Common myeloid progenitor, CD34-positive (primary cell): ENCODE results near the gene PCDH18.
"Not testable (repeated sequence)": the region's sequence is repeated elsewhere in the genome, so short reads cannot be mapped to it uniquely, and the experiment has no call there.

Experiments
- CTCF ChIA-PET: fragments of 350-600 bp; sonication (Branson Sonifier 250); formaldehyde crosslinking; loops from one replicate; lab custom pipeline; 2021; ENCODE audit warnings: antibody characterized with exemption; lab: Charles Lee
- POLR2A ChIA-PET: fragments of 350-600 bp; sonication (Branson Sonifier 250); formaldehyde crosslinking; loops from one replicate; lab custom pipeline; 2021; ENCODE audit warnings: antibody characterized with exemption; lab: Charles Lee
- DNase-seq, 3 donors: peaks; one replicate each; pipeline versions ENCODE4 v3.0.0 to v3.0.0-alpha.2; 2013
- H3K27ac ChIP-seq, 2 experiments: 1 replicate in 1 of 2; 2 replicates in 1 of 2; pipeline ENCODE4 v1.7.0; 2013; ENCODE audit warnings: inconsistent platforms in 2 of 2, low read length in 2 of 2, mild to moderate bottlenecking in 2 of 2, low read depth in 1 of 2, moderate library complexity in 1 of 2; ENCODE audit not compliant: severe bottlenecking in 2 of 2, insufficient read depth in 1 of 2, poor library complexity in 1 of 2
- H3K27me3 ChIP-seq, 5 experiments: replicated peaks in 2 of 5; 1 replicate in 3 of 5; 2 replicates in 2 of 5; pipeline versions ENCODE4 v1.6.1 to v1.7.0; 2013; ENCODE audit warnings: low read length in 4 of 5, mild to moderate bottlenecking in 2 of 5, moderate library complexity in 2 of 5, inconsistent platforms in 1 of 5; ENCODE audit not compliant: insufficient read depth in 5 of 5, control insufficient read depth in 4 of 5
- H3K36me3 ChIP-seq, 4 experiments: 1 replicate in 2 of 4; 2 replicates in 2 of 4; pipeline versions ENCODE4 v1.6.1 to v1.7.0; 2013; ENCODE audit warnings: low read length in 3 of 4, control low read depth in 1 of 4, mild to moderate bottlenecking in 1 of 4; ENCODE audit not compliant: control insufficient read depth in 4 of 4, insufficient read depth in 4 of 4
- H3K4me1 ChIP-seq, 4 experiments: 1 replicate in 3 of 4; 2 replicates in 1 of 4; pipeline versions ENCODE4 v1.6.1 to v1.7.1; 2013; ENCODE audit warnings: low read length in 3 of 4, mild to moderate bottlenecking in 3 of 4, control low read depth in 1 of 4, inconsistent platforms in 1 of 4, moderate library complexity in 1 of 4; ENCODE audit not compliant: control insufficient read depth in 4 of 4, insufficient read depth in 4 of 4; ENCODE audit errors: control extremely low read depth in 1 of 4
- H3K4me3 ChIP-seq, 7 experiments: 1 replicate in 4 of 7; 2 replicates in 3 of 7; pipeline versions ENCODE4 v1.5.1 to v1.7.0; 2013; ENCODE audit warnings: mild to moderate bottlenecking in 7 of 7, low read length in 6 of 7, moderate library complexity in 6 of 7, inconsistent platforms in 2 of 7, low read depth in 2 of 7, control low read depth in 1 of 7; ENCODE audit not compliant: insufficient read depth in 4 of 7, control insufficient read depth in 1 of 7; ENCODE audit errors: extremely low read depth in 1 of 7
- H3K9me3 ChIP-seq, 5 experiments: 1 replicate in 4 of 5; 2 replicates in 1 of 5; pipeline versions ENCODE4 v1.6.1 to v1.7.1; 2013; ENCODE audit warnings: low read length in 4 of 5, mild to moderate bottlenecking in 2 of 5, inconsistent platforms in 1 of 5, low read depth in 1 of 5, moderate library complexity in 1 of 5; ENCODE audit not compliant: control insufficient read depth in 4 of 5, insufficient read depth in 2 of 5; ENCODE audit errors: control extremely low read depth in 1 of 5
- WGBS: methylation state at CpG from one replicate; pipeline ENCODE4 v1.1.5; 2013; ENCODE audit not compliant: insufficient coverage; 5-methylcytosine and 5-hydroxymethylcytosine counted together

PCDH18 gene

GRCh38 chr4:137496267-137496666 lies 36.0 kb downstream of the PCDH18 start:
- H3K27me3 ChIP-seq, H3K4me1 ChIP-seq, POLR2A ChIA-PET, H3K4me3 ChIP-seq, DNase-seq, H3K27ac ChIP-seq, H3K9me3 ChIP-seq, H3K36me3 ChIP-seq: not testable (repeated sequence)
- CTCF ChIA-PET: interaction anchor here (0.6 kb wide), 1 partner anchor 748 kb away, joined by 3 read pairs; no protein-coding TSS in a partner anchor
- WGBS: no CpG with 5 or more reads among the region's 29 CpGs

GRCh38 chr4:137495578-137495977 lies 36.7 kb downstream of the PCDH18 start:
- H3K4me1 ChIP-seq: no peaks in the 10 kb centered on the region
- H3K27me3 ChIP-seq: no peaks in the 10 kb centered on the region
- no peak for DNase-seq
- ChIA-PET POLR2A (no interaction called here), CTCF (no interaction called here)
- WGBS: 100% methylated on average over 2 of the region's 2 CpGs
- no peaks in the 10 kb centered on the region for H3K9me3 ChIP-seq
- H3K36me3 ChIP-seq: no peaks in the 10 kb centered on the region
- no peak overlapping the region for H3K4me3 ChIP-seq
- no peak overlapping the region for H3K27ac ChIP-seq

DNA sequence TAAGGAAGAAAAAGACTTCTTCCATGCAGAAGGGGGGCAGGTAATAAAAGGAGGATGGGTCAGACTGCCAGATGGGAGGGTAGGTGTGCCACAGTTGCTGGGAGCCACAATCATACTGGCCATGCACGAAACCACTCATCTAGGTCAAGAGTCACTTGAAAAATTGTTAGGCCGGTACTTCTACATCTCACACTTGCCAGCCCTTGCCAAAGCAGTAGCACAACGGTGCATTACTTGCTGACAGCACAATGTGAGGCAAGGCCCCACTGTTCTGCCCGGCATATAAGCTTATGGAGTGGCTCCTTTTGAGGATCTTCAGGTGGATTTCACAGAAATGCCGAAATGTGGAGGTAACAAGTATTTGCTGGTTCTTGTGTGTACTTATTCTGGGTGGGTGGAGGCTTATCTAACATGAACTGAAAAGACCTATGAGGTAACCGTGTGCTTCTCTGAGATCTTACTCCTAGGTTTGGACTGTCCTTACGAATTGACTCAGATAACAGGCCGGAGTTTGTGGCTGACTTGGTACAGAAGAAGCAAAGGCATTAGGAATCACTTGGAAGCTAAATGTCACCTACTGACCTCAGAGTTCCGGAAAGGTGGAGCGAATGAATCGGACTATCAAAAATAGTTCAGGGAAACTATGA lies 48.9 kb downstream of the PCDH18 start:
- H3K27me3 ChIP-seq, H3K36me3 ChIP-seq, DNase-seq, CTCF ChIA-PET, H3K4me1 ChIP-seq, POLR2A ChIA-PET, H3K27ac ChIP-seq, H3K4me3 ChIP-seq, H3K9me3 ChIP-seq: not testable (repeated sequence)
- WGBS: 92% methylated on average over 9 of the region's 11 CpGs

GRCh38 chr4:137479657-137480056 lies 52.6 kb downstream of the PCDH18 start:
- CTCF ChIA-PET, H3K27ac ChIP-seq, H3K27me3 ChIP-seq, POLR2A ChIA-PET, DNase-seq, H3K4me3 ChIP-seq, H3K36me3 ChIP-seq, H3K4me1 ChIP-seq, H3K9me3 ChIP-seq: not testable (repeated sequence)
- WGBS: 83% methylated on average over 4 of the region's 5 CpGs

- WGBS: 89% methylated on average over 4 of the region's 4 CpGs
- Histone ChIP-seq H3K27ac (no peak overlapping the region), H3K36me3 (no peaks in the 10 kb centered on the region), H3K27me3 (no peaks in the 10 kb centered on the region), H3K4me1 (no peaks in the 10 kb centered on the region), H3K4me3 (no peak overlapping the region), H3K9me3 (no peaks in the 10 kb centered on the region)
- DNase-seq: no peak
- ChIA-PET CTCF (no interaction called here), POLR2A (no interaction called here)
These were observed 55.9 kb downstream of the PCDH18 start for GRCh38 chr4:137476345-137476744.

- H3K4me1 ChIP-seq: no peaks in the 10 kb centered on the region
- no peaks in the 10 kb centered on the region for H3K27me3 ChIP-seq
- H3K4me3 ChIP-seq: no peak overlapping the region
- no peaks in the 10 kb centered on the region for H3K9me3 ChIP-seq
- no peaks in the 10 kb centered on the region for H3K36me3 ChIP-seq
- ChIA-PET CTCF (no interaction called here), POLR2A (no interaction called here)
- WGBS: 100% methylated on average over 1 of the region's 1 CpG
- no peak for DNase-seq
- H3K27ac ChIP-seq: no peak overlapping the region
These were observed 57.5 kb downstream of the PCDH18 start for GRCh38 chr4:137474711-137475301.

GRCh38 chr4:137471895-137472294 lies 60.4 kb downstream of the PCDH18 start:
- H3K9me3 ChIP-seq: peaks cover 0 to 2% (median 0%) of the 10 kb centered on the region in 5 experiments
- POLR2A ChIA-PET: no interaction called here
- H3K4me3 ChIP-seq: no peak overlapping the region
- H3K27me3 ChIP-seq: no peaks in the 10 kb centered on the region
- no peak overlapping the region for H3K27ac ChIP-seq
- H3K4me1 ChIP-seq: no peaks in the 10 kb centered on the region
- no CpG with 5 or more reads among the region's 2 CpGs for WGBS
- CTCF ChIA-PET: no interaction called here
- H3K36me3 ChIP-seq: no peaks in the 10 kb centered on the region
- DNase-seq: no peak
